Mucosa of rectum (tissue), 2 donors: Measurements from ENCODE around the gene RNH1.
A peak's percentile ranks its signal among the peaks of the same experiment; 100 is the strongest.

ENCODE experiments used
- H3K27ac ChIP-seq, 2 donors: one replicate each; pipeline ENCODE4 v1.7.0; 2013; ENCODE audit warnings: inconsistent platforms in 2 of 2, low read depth in 2 of 2, low read length in 2 of 2
- H3K27me3 ChIP-seq, 2 donors: one replicate each; pipeline ENCODE4 v1.7.0; 2013; ENCODE audit warnings: low read length in 2 of 2; ENCODE audit not compliant: control insufficient read depth in 2 of 2, insufficient read depth in 2 of 2
- H3K36me3 ChIP-seq, 2 donors: one replicate each; pipeline ENCODE4 v1.7.0; 2013; ENCODE audit warnings: low read length in 2 of 2; ENCODE audit not compliant: control insufficient read depth in 2 of 2, insufficient read depth in 2 of 2
- H3K4me1 ChIP-seq, 2 donors: one replicate each; pipeline ENCODE4 v1.7.0; 2013; ENCODE audit warnings: low read length in 2 of 2, mild to moderate bottlenecking in 1 of 2; ENCODE audit not compliant: control insufficient read depth in 2 of 2, insufficient read depth in 2 of 2
- H3K4me3 ChIP-seq, 2 donors: one replicate each; pipeline ENCODE4 v1.7.0; 2013; ENCODE audit warnings: low read length in 2 of 2
- H3K9ac ChIP-seq, 2 donors: one replicate each; pipeline ENCODE4 v1.7.0; 2013; ENCODE audit warnings: low read length in 2 of 2, low read depth in 1 of 2, mild to moderate bottlenecking in 1 of 2
- H3K9me3 ChIP-seq, 2 donors: one replicate each; pipeline ENCODE4 v1.7.0; 2013; ENCODE audit warnings: low read length in 2 of 2; ENCODE audit not compliant: control insufficient read depth in 2 of 2
- donor health status: healthy.
- donor health status: Normal muscosa, but diverticular disease.

The RNH1 gene

DNA sequence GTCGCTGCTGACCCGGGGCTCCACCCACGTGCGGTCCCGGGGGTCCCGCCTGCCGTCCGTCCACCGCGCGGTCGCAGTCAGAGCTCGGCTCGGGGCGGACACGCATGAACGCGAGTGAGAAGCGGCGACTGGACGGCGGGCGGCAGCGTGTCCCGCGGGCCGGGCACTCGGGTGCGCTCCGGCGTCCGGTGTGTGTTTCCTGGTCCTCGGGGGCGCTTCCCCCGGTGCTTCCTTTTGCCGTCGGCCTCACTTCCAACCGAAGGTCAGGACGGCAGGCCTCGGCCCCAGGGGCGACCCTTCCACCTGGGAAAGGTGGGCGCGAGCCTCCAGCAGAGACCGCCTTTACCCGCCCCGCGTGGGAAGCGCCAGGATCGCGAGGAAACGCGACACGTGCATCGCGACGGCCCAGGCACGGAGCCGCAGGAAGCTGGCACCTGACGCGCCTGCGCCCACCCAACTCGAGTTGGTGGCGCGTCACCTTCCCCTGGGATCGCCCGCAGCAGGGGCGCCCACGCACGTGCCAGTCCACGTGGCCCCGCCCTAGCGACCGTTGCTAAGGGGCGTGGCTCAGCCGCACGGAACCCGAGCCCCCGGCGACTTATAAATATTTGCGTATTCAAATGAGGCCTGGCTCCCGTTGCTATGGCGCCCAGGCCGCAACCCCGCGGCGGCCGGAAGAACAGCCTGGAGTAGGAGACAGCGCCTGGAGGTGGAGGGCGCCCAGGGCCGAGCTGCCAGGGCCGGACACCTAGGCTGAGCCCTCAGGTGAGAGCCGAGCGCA, 30.0 kb upstream of the RNH1 start, which contains the start of gene LRRC56:
TSS of gene LRRC56 (plus strand) at position 687 of the 781 bp plus-strand sequence. CDS start 3,158 bp downstream, outside the sequence.
- H3K9me3 ChIP-seq: no peaks in the 10 kb centered on the region
- peak within 1 kb of the TSS; percentile 65 to 70 for H3K4me3 ChIP-seq
- peaks cover 22 to 28% of the 10 kb centered on the region in 2 donors for H3K4me1 ChIP-seq
- no peaks in the 10 kb centered on the region for H3K27me3 ChIP-seq
- H3K9ac ChIP-seq: peak within 1 kb of the TSS; percentile 60 to 78
- H3K27ac ChIP-seq: peak within 1 kb of the TSS; percentile 85 to 87
- H3K36me3 ChIP-seq: peaks cover 6 to 10% of the 10 kb centered on the region in 2 donors

- Histone ChIP-seq H3K9me3 (no peaks in the 10 kb centered on the region), H3K27me3 (no peaks in the 10 kb centered on the region), H3K4me3 (peak within 1 kb of the TSS; percentile 70 to 74), H3K27ac (peak within 1 kb of the TSS; percentile 85 to 87), H3K9ac (peak within 1 kb of the TSS; percentile 70 to 79), H3K4me1 (peaks cover 22% of the 10 kb centered on the region in 2 donors), H3K36me3 (peaks cover 11 to 14% of the 10 kb centered on the region in 2 donors)
These were observed 28.7 kb upstream of the RNH1 start, which contains the start of gene HRAS for GRCh38 chr11:535519-536454. Gene HRAS (minus strand): TSS chr11:535576.

GRCh38 chr11:535210-535518, 28.1 kb upstream of the RNH1 start:
- Histone ChIP-seq H3K36me3 (peaks cover 11 to 14% of the 10 kb centered on the region in 2 donors), H3K4me1 (peaks cover 22% of the 10 kb centered on the region in 2 donors), H3K9me3 (no peaks in the 10 kb centered on the region), H3K27ac (peak overlapping the region in 1 of 2 donors; percentile 67), H3K4me3 (peak overlapping the region in 1 of 2 donors; percentile 69), H3K9ac (no peak overlapping the region), H3K27me3 (no peaks in the 10 kb centered on the region)

GRCh38 chr11:534396-535209, 27.6 kb upstream of the RNH1 start:
- peaks cover 11 to 14% of the 10 kb centered on the region in 2 donors for H3K36me3 ChIP-seq
- peaks cover 22% of the 10 kb centered on the region in 2 donors for H3K4me1 ChIP-seq
- no peaks in the 10 kb centered on the region for H3K9me3 ChIP-seq
- H3K27ac ChIP-seq: peak overlapping the region; percentile 39 to 67
- H3K4me3 ChIP-seq: peak overlapping the region; percentile 69 to 74
- H3K27me3 ChIP-seq: no peaks in the 10 kb centered on the region
- H3K9ac ChIP-seq: peak overlapping the region; percentile 70 to 79

DNA sequence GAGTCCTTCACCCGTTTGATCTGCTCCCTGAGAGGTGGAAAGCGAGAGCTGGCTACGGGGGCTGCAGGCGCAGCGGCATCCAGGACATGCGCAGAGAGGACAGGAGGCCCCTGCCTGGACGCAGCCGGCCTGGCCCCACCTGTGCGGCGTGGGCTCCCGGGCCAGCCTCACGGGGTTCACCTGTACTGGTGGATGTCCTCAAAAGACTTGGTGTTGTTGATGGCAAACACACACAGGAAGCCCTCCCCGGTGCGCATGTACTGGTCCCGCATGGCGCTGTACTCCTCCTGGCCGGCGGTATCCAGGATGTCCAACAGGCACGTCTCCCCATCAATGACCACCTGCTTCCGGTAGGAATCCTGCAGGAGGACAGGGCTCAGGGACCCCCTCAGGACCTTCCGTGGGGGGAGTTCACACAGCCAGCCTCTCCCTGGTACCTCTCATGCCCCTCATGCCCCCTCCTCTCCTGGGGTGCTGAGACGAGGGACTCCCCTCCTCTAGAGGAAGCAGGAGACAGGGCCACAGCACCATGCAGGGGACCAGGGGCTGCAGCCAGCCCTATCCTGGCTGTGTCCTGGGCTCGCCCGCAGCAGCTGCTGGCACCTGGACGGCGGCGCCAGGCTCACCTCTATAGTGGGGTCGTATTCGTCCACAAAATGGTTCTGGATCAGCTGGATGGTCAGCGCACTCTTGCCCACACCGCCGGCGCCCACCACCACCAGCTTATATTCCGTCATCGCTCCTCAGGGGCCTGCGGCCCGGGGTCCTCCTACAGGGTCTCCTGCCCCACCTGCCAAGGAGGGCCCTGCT, 26.7 kb upstream of the RNH1 start:
- Histone ChIP-seq H3K27ac (no peak overlapping the region), H3K27me3 (no peaks in the 10 kb centered on the region), H3K4me1 (peaks cover 22% of the 10 kb centered on the region in 2 donors), H3K9ac (no peak overlapping the region), H3K36me3 (peaks cover 11 to 14% of the 10 kb centered on the region in 2 donors), H3K4me3 (peak overlapping the region in 1 of 2 donors; percentile 74), H3K9me3 (no peaks in the 10 kb centered on the region)

DNA sequence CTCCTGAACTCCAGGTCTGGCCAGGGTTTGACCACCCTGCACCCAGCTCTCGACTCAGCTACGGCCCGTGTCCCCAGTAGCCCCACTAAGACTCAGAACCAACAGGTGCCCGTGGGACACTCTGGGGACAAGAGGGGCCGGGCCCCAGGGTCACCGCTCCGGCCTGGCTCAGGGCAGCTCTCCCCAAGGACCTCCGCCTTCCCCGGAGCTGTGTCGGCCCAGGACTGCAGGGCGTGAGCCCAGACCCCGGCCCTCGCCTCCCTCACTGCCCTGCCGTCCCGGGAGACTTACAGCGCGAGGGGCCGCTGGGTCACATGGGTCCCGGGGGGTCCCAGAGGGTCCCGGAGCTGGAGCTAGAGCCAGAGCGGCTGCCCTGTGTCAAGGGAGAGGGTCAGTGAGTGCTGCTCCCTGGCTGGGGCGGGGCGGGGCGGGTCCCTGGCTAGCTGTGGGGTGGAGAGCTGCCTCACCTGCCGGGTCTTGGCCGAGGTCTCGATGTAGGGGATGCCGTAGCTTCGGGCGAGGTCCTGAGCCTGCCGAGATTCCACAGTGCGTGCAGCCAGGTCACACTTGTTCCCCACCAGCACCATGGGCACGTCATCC, 26.0 kb upstream of the RNH1 start:
- Histone ChIP-seq H3K4me1 (peaks cover 19 to 21% of the 10 kb centered on the region in 2 donors), H3K36me3 (peaks cover 11 to 14% of the 10 kb centered on the region in 2 donors), H3K4me3 (no peak overlapping the region), H3K9ac (no peak overlapping the region), H3K27me3 (no peaks in the 10 kb centered on the region), H3K27ac (no peak overlapping the region), H3K9me3 (no peaks in the 10 kb centered on the region)

- H3K9me3 ChIP-seq: no peaks in the 10 kb centered on the region
- H3K4me3 ChIP-seq: no peak overlapping the region
- peaks cover 11 to 14% of the 10 kb centered on the region in 2 donors for H3K36me3 ChIP-seq
- H3K27me3 ChIP-seq: no peaks in the 10 kb centered on the region
- no peak overlapping the region for H3K27ac ChIP-seq
- H3K9ac ChIP-seq: no peak overlapping the region
- peaks cover 14 to 16% of the 10 kb centered on the region in 2 donors for H3K4me1 ChIP-seq
These were observed 25.5 kb upstream of the RNH1 start for GRCh38 chr11:532527-532985.

- no peaks in the 10 kb centered on the region for H3K9me3 ChIP-seq
- no peak overlapping the region for H3K27ac ChIP-seq
- peaks cover 11 to 14% of the 10 kb centered on the region in 2 donors for H3K36me3 ChIP-seq
These were observed 25.0 kb upstream of the RNH1 start for GRCh38 chr11:531919-532526.

More at GRCh38 chr11:531919-532526, 25.0 kb upstream of the RNH1 start:
- no peak overlapping the region for H3K9ac ChIP-seq
- H3K27me3 ChIP-seq: no peaks in the 10 kb centered on the region
- no peak overlapping the region for H3K4me3 ChIP-seq
- peaks cover 13 to 14% of the 10 kb centered on the region in 2 donors for H3K4me1 ChIP-seq
